Ovary (tissue), 3 donors: ENCODE results near the gene CPEB4.

ENCODE experiments used
- CTCF ChIP-seq, 3 donors: fragments of 450-650 bp in 2 of 3; fragments of 200-600 bp in 1 of 3; IDR thresholded peaks; one replicate each; pipeline versions ENCODE4 v1.5.1 to v1.8.0; 2016 to 2022; ENCODE audit warnings: antibody characterized with exemption in 3 of 3, mild to moderate bottlenecking in 1 of 3
- EP300 ChIP-seq: sonication (generic); formaldehyde crosslinking; IDR thresholded peaks from one replicate; pipeline ENCODE4 v1.6.1; 2017; ENCODE audit warnings: antibody characterized with exemption
- donor health status: DM: no; HTN: no; CAD: no.

GRCh38 chr5:173924899-173925298, 36.8 kb downstream of the CPEB4 start:
- TF ChIP-seq CTCF (IDR thresholded peaks at IDR 0.05) (no peak), EP300 (no peak)
